GM18526 (cell line): Measurements from ENCODE around the gene SF3B3.

Source experiments
- POLR2A ChIP-seq: IDR thresholded peaks from 3 replicates; pipeline ENCODE4 v1.6.1; 2011; ENCODE audit not compliant: insufficient read length; ENCODE audit errors: extremely low read depth

SF3B3 gene

GRCh38 chr16:70523743-70524398 is at the start of gene SF3B3:
TSS of gene SF3B3 (plus strand) at chr16:70523816. CDS start at chr16:70526657, 2,841 bp downstream.
- peak; percentile 70 for TF ChIP-seq POLR2A

- no peak for TF ChIP-seq POLR2A
These were observed 49.1 kb upstream of the SF3B3 start for GRCh38 chr16:70474320-70475053.

- TF ChIP-seq POLR2A, result no peak
These were observed 48.4 kb upstream of the SF3B3 start for GRCh38 chr16:70475054-70475871.

- TF ChIP-seq POLR2A, result peak; percentile 31
These were observed 47.2 kb upstream of the SF3B3 start for GRCh38 chr16:70476272-70477020.

GRCh38 chr16:70478169-70478568 is 45.4 kb upstream of the SF3B3 start:
- no peak for TF ChIP-seq POLR2A

- no peak for TF ChIP-seq POLR2A
These were observed 44.7 kb upstream of the SF3B3 start for GRCh38 chr16:70478912-70479341.

- TF ChIP-seq POLR2A, result no peak
These were observed 43.2 kb upstream of the SF3B3 start for GRCh38 chr16:70480127-70481105.

GRCh38 chr16:70481929-70482536 is 41.6 kb upstream of the SF3B3 start:
- TF ChIP-seq POLR2A, result no peak

GRCh38 chr16:70482624-70483023 is 41.0 kb upstream of the SF3B3 start:
- TF ChIP-seq POLR2A, result no peak

- TF ChIP-seq POLR2A, result no peak
These were observed 40.2 kb upstream of the SF3B3 start for GRCh38 chr16:70483426-70483825.

- TF ChIP-seq POLR2A, result no peak
These were observed 38.7 kb upstream of the SF3B3 start for GRCh38 chr16:70484867-70485266.

GRCh38 chr16:70490261-70490660 is 33.4 kb upstream of the SF3B3 start:
- TF ChIP-seq POLR2A, result no peak

GRCh38 chr16:70493802-70494201 is 29.8 kb upstream of the SF3B3 start:
- no peak for TF ChIP-seq POLR2A
